ENCODE results near the gene TNFSF12.

DNA sequence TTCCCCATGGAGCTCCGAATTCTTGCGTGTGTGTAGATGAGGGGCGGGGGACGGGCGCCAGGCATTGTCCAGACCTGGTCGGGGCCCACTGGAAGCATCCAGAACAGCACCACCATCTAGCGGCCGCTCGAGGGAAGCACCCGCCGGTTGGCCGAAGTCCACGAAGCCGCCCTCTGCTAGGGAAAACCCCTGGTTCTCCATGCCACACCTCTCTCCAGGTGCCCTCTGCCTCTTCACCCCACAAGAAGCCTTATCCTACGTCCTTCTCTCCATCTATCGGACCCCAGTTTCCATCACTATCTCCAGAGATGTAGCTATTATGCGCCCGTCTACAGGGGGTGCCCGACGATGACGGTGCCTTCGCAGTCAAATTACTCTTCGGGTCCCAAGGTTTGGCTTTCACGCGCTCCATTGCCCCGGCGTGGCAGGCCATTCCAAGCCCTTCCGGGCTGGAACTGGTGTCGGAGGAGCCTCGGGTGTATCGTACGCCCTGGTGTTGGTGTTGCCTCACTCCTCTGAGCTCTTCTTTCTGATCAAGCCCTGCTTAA lies 12.2 kb downstream of the TNFSF12 start:
- TF ChIP-seq POLR2AphosphoS5 (IDR thresholded peaks at IDR 0.05; ENCODE audit: borderline replicate concordance, low read depth, low read length) (no peak), EZH2 (IDR thresholded peaks at IDR 0.05) (no peak)
